ENCODE measurements around the gene ST8SIA6. TPM values are rescaled to one million over a fixed set of nuclear protein-coding genes. Genes with fewer than 3 reads are reported as not detected.

Gene ST8SIA6
- total and polyA plus RNA-seq, 5 donors from 2014 or later: 5.6 to 10.8 (median 9.0) TPM

DNA sequence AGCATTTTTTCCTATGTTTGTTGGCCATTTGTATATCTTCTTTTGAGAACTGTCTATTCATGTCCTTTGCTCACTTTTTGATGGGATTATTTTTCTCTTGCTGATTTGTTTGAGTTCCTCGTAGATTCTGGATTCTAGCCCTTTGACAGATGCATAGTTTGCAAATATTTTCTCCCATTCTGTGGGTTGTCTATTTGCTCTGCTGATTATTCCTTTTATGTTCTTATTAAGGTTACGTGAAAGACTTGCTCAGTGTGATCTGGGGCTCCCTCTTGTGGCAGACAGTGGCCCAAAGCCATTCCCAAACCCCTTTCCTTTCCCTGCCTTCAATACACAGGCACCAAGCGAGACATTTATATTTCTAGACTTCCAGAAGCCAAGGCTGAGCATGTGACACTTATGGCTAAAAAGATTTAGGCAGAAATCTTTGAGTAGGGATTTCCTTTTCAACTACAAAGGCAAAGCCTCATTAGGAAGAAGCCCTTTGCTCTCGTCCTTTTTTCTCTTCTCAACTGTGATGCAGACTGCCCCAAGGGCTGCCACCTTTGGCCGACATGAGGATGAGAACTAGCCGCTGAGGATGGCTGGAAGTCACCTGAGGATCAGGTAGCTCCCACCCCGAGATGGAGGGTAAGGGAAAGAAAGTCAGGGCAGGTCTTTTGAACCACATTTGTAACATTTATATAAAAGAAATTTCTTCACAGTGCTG is 23.6 kb downstream of the ST8SIA6 start:
- H3K27me3 ChIP-seq (ENCODE audit: control insufficient read depth, insufficient read depth, low read length): no peaks in the 10 kb centered on the region
- peaks cover 55% of the 10 kb centered on the region for H3K4me1 ChIP-seq (ENCODE audit: control insufficient read depth, insufficient read depth, low read length, poor library complexity, severe bottlenecking)
- H3K4me3 ChIP-seq (ENCODE audit: low read depth, low read length): peak overlapping the region; percentile 88
- no peaks in the 10 kb centered on the region for H3K27me3 Mint-ChIP-seq
- H3K27ac ChIP-seq (ENCODE audit: insufficient read depth, low read length, poor library complexity, severe bottlenecking): no peak overlapping the region
- no peaks in the 10 kb centered on the region for H3K36me3 Mint-ChIP-seq
- peak overlapping the region; percentile 39 to 70 (median 62) for H3K4me3 Mint-ChIP-seq
- DNase-seq (peak; percentile 41 to 73 (median 60)), ATAC-seq (ENCODE audit: low read depth in 2 of 2) (no peak)
- H3K4me1 Mint-ChIP-seq: peaks cover 20 to 53% (median 46%) of the 10 kb centered on the region in 4 donors
- no peaks in the 10 kb centered on the region for H3K36me3 ChIP-seq (ENCODE audit: control insufficient read depth, insufficient read depth, low read length)
- peak overlapping the region; percentile 13 to 92 (median 85) for H3K27ac Mint-ChIP-seq
- no peaks in the 10 kb centered on the region for H3K9me3 ChIP-seq (ENCODE audit: control insufficient read depth in 2 of 2, low read length in 2 of 2)
- H3K9me3 Mint-ChIP-seq: peaks cover 0 to 1% (median 0%) of the 10 kb centered on the region in 7 donors

DNA sequence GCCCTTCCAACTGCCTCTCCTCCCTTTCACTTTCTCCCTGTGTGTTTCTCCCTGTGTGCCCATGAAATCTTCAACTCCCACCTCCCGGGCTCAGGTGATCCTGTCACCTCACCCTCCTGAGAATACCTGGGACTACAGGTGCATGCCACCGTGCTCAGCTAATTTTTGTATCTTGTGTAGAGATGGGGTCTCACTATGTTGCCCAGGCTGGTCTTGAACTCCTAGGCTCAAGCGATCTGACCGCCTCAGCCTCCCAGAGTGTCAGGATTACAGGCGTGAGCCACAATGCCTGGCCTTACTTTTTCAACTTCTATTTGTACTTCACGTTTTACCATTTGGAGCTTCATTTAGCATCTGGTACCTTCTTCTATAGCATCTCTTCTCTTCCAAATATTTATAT is 24.9 kb downstream of the ST8SIA6 start:
- H3K9me3 Mint-ChIP-seq: no peaks in the 10 kb centered on the region
- H3K27ac ChIP-seq (ENCODE audit: insufficient read depth, low read length, poor library complexity, severe bottlenecking): peak overlapping the region; percentile 77
- H3K4me3 ChIP-seq (ENCODE audit: low read depth, low read length): peak overlapping the region; percentile 88
- peak overlapping the region; percentile 92 to 99 (median 97) for H3K27ac Mint-ChIP-seq
- H3K4me1 ChIP-seq (ENCODE audit: control insufficient read depth, insufficient read depth, low read length, poor library complexity, severe bottlenecking): peaks cover 68% of the 10 kb centered on the region
- no peak for ATAC-seq (ENCODE audit: low read depth in 2 of 2)
- H3K9me3 ChIP-seq (ENCODE audit: control insufficient read depth in 2 of 2, low read length in 2 of 2): no peaks in the 10 kb centered on the region
- no peaks in the 10 kb centered on the region for H3K36me3 Mint-ChIP-seq
- no peak for DNase-seq
- H3K36me3 ChIP-seq (ENCODE audit: control insufficient read depth, insufficient read depth, low read length): no peaks in the 10 kb centered on the region
- H3K4me1 Mint-ChIP-seq: peaks cover 22 to 66% (median 54%) of the 10 kb centered on the region in 4 donors
- no peaks in the 10 kb centered on the region for H3K27me3 Mint-ChIP-seq
- H3K4me3 Mint-ChIP-seq: peak overlapping the region; percentile 59 to 87 (median 74)
- no peaks in the 10 kb centered on the region for H3K27me3 ChIP-seq (ENCODE audit: control insufficient read depth, insufficient read depth, low read length)

DNA sequence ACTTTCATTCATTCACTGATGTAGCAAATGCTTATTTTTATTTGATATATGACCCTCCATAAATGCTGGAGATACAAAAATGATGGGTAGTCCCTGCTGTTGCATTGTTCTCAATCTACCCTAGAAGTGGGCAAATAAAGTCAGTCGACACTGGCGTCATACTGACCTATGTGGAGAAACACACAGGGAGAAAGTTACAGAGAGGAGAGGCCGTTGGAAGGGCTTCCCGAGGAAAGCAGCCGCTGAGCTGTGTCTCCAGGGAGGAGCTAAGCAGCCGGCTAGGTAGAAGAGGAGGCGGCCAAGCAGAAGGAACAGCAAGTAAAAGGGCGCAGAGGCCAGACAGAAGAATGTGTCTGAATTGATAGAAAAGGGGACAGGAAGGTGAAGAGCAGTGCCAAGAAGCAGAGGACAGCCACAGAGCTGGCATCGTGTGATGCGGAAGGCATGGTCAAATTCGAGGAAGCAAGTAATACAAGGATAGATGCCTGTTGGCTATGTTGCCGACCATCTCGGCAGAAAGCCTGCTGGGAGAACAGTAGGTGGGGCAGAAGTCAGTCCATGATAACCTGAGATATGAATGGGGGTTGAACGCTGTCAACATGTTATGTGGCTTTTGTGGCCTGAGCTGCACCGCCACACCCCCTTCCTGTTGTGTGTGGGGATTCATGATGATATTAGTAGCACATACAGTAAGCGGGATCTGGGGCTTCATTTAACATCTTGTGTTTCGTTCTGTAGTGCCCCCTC is 25.9 kb downstream of the ST8SIA6 start:
- Histone ChIP-seq H3K27ac (ENCODE audit: insufficient read depth, low read length, poor library complexity, severe bottlenecking) (peak overlapping the region; percentile 77), H3K36me3 (ENCODE audit: control insufficient read depth, insufficient read depth, low read length) (no peaks in the 10 kb centered on the region)
- peak overlapping the region; percentile 92 to 99 (median 97) for H3K27ac Mint-ChIP-seq

DNA sequence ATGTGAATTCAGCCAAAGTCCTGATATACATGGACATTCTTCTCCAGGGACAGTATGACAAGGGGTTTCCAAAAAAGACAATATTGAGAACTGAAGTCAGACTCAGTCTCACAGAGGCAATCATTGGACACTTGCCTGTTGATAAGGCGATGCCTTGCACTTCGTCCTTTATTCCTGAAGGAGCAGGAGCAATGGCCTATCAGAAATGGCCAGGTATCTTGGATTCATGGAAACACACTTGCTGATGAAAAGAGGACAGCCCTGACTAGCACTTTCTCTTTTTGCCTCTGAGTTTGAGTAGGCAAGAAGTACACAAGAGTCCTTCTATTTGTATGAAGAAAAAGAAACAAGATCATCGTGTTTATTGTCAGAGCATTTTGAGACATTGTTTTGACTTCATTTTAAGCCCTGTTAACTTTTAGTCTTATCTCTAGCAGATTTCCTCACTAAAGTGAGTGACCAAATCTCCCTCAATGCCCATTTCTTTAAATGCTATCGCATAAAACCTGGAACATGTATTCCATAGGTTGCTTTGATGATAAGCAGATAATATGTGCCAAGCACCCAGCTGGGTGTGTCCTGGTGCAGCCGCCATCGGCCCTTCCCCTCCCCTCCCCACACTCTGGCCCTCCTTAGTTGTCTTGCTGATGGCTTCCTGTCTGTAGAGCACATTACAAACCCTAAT is 26.6 kb downstream of the ST8SIA6 start:
- H3K27ac Mint-ChIP-seq: peak overlapping the region; percentile 92 to 99 (median 97)
- H3K4me1 Mint-ChIP-seq: peaks cover 28 to 83% (median 66%) of the 10 kb centered on the region in 4 donors
- DNase-seq: peak in 1 of 3 donors; percentile 72
- no peaks in the 10 kb centered on the region for H3K36me3 ChIP-seq (ENCODE audit: control insufficient read depth, insufficient read depth, low read length)
- H3K4me1 ChIP-seq (ENCODE audit: control insufficient read depth, insufficient read depth, low read length, poor library complexity, severe bottlenecking): peaks cover 85% of the 10 kb centered on the region
- no peaks in the 10 kb centered on the region for H3K27me3 ChIP-seq (ENCODE audit: control insufficient read depth, insufficient read depth, low read length)
- H3K4me3 ChIP-seq (ENCODE audit: low read depth, low read length): peak overlapping the region; percentile 88
- H3K27ac ChIP-seq (ENCODE audit: insufficient read depth, low read length, poor library complexity, severe bottlenecking): peak overlapping the region; percentile 77
- H3K9me3 Mint-ChIP-seq: no peaks in the 10 kb centered on the region
- peak overlapping the region; percentile 59 to 87 (median 74) for H3K4me3 Mint-ChIP-seq
- ATAC-seq (ENCODE audit: low read depth in 2 of 2): peak; percentile 16 to 26
- no peaks in the 10 kb centered on the region for H3K36me3 Mint-ChIP-seq
- H3K9me3 ChIP-seq (ENCODE audit: control insufficient read depth in 2 of 2, low read length in 2 of 2): no peaks in the 10 kb centered on the region
- no peaks in the 10 kb centered on the region for H3K27me3 Mint-ChIP-seq

More for the DNA sequence above, 25.9 kb downstream of the ST8SIA6 start:
- Histone ChIP-seq H3K4me1 (ENCODE audit: control insufficient read depth, insufficient read depth, low read length, poor library complexity, severe bottlenecking) (peaks cover 78% of the 10 kb centered on the region), H3K9me3 (ENCODE audit: control insufficient read depth in 2 of 2, low read length in 2 of 2) (no peaks in the 10 kb centered on the region), H3K4me3 (ENCODE audit: low read depth, low read length) (peak overlapping the region; percentile 88), H3K27me3 (ENCODE audit: control insufficient read depth, insufficient read depth, low read length) (no peaks in the 10 kb centered on the region)
- Mint-ChIP-seq H3K4me1 (peaks cover 24 to 76% (median 63%) of the 10 kb centered on the region in 4 donors), H3K9me3 (no peaks in the 10 kb centered on the region), H3K27me3 (no peaks in the 10 kb centered on the region), H3K4me3 (peak overlapping the region; percentile 59 to 87 (median 74)), H3K36me3 (no peaks in the 10 kb centered on the region)
- ATAC-seq (ENCODE audit: low read depth in 2 of 2) (peak; percentile 86), DNase-seq (peak; percentile 62 to 96 (median 83))

DNA sequence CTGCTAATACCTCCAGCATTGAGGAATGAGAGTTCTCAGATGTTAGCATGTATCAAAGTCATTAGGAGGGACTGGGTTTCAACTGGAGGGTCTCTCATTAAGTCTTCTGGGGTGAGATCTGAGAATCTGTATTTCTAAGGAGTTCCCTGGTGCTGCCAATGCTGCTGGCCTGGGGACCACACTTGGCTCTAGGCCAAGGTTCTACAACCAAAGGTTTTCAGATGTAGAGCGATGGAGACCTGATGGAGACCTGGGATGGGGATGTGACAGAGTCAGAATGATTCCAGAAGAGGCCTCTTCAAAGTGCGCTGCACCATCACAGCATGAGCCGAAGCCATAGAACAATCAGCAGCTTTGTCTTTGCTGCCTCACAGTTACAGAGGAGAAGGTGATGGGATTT is 27.2 kb downstream of the ST8SIA6 start:
- H3K36me3 ChIP-seq (ENCODE audit: control insufficient read depth, insufficient read depth, low read length): no peaks in the 10 kb centered on the region
- H3K4me1 ChIP-seq (ENCODE audit: control insufficient read depth, insufficient read depth, low read length, poor library complexity, severe bottlenecking): peaks cover 89% of the 10 kb centered on the region
- peak in 1 of 3 donors; percentile 7 for DNase-seq

DNA sequence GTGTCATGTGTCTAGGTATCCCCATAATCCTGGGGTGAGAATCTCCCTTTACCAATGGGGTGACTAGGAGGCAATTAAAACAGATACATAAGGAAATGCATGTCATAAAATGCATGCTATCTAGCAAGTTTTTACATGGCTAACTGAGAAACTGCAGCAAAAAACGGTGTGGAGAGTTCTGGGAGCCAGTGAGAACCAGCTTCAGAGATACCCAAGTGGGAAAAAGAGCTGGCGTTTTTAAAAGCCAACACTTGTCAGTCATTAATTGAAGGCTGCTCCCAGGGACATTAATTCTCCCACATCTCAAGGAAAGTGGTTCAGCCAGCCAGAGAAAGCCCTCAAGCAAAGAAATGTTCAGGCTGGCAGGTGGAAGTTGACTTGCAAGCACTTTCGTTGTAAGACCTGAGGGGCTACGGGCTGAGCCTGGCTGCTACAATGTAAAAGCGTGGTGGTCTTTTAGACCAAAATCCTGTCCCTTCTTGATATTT is 28.1 kb downstream of the ST8SIA6 start:
- Histone ChIP-seq H3K27ac (ENCODE audit: insufficient read depth, low read length, poor library complexity, severe bottlenecking) (peak overlapping the region; percentile 65), H3K36me3 (ENCODE audit: control insufficient read depth, insufficient read depth, low read length) (no peaks in the 10 kb centered on the region), H3K4me1 (ENCODE audit: control insufficient read depth, insufficient read depth, low read length, poor library complexity, severe bottlenecking) (peaks cover 91% of the 10 kb centered on the region), H3K27me3 (ENCODE audit: control insufficient read depth, insufficient read depth, low read length) (no peaks in the 10 kb centered on the region), H3K4me3 (ENCODE audit: low read depth, low read length) (peak overlapping the region; percentile 69), H3K9me3 (ENCODE audit: control insufficient read depth in 2 of 2, low read length in 2 of 2) (no peaks in the 10 kb centered on the region)
- Mint-ChIP-seq H3K4me1 (peaks cover 36 to 95% (median 71%) of the 10 kb centered on the region in 4 donors), H3K27ac (peak overlapping the region; percentile 92 to 99 (median 97)), H3K36me3 (no peaks in the 10 kb centered on the region), H3K27me3 (no peaks in the 10 kb centered on the region), H3K9me3 (no peaks in the 10 kb centered on the region), H3K4me3 (peak overlapping the region; percentile 1 to 85 (median 70))
- ATAC-seq (ENCODE audit: low read depth in 2 of 2) (no peak), DNase-seq (no peak)

More for the DNA sequence above, 27.2 kb downstream of the ST8SIA6 start:
- peak overlapping the region; percentile 77 for H3K27ac ChIP-seq (ENCODE audit: insufficient read depth, low read length, poor library complexity, severe bottlenecking)
- peak overlapping the region; percentile 88 for H3K4me3 ChIP-seq (ENCODE audit: low read depth, low read length)
- Mint-ChIP-seq H3K36me3 (no peaks in the 10 kb centered on the region), H3K4me3 (peak overlapping the region; percentile 3 to 87 (median 74)), H3K4me1 (peaks cover 34 to 89% (median 70%) of the 10 kb centered on the region in 4 donors), H3K9me3 (no peaks in the 10 kb centered on the region), H3K27ac (peak overlapping the region; percentile 92 to 99 (median 97)), H3K27me3 (no peaks in the 10 kb centered on the region)
- H3K9me3 ChIP-seq (ENCODE audit: control insufficient read depth in 2 of 2, low read length in 2 of 2): no peaks in the 10 kb centered on the region
- no peaks in the 10 kb centered on the region for H3K27me3 ChIP-seq (ENCODE audit: control insufficient read depth, insufficient read depth, low read length)
- ATAC-seq (ENCODE audit: low read depth in 2 of 2): no peak

DNA sequence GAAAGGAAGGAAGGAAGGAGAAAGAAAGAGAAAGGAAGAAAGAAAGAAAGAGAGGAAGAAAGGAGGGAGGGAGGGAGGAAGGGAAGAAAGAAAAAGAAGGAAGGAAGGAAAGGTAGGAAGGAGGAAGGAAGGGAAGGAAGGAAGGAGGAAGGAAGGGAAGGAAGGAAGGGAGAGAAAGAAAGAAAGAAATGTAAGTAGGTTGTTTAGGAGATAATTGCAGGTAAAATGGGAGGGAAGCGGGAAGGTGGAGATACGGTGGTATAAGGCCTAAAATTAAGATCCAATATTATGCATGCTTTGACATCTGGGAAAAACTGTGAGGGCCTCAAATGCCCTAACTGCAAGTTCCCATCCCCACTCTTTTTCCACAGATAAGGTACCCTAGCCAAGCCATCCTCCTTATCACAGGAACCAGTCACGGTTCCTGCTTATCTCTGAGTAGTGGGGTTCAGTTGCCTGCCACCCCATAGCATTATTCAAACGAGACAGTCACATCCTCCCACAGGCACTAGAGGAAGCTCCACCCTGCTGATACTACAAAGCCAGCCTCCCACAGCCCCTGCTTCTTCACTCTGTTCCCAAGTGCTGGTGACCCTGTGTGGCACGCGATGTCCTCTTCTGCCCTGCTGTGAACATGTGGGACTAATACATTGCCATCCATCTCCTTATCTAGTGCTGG is 28.7 kb downstream of the ST8SIA6 start:
- Histone ChIP-seq H3K27ac (ENCODE audit: insufficient read depth, low read length, poor library complexity, severe bottlenecking) (peak overlapping the region; percentile 65), H3K27me3 (ENCODE audit: control insufficient read depth, insufficient read depth, low read length) (no peaks in the 10 kb centered on the region), H3K4me3 (ENCODE audit: low read depth, low read length) (peak overlapping the region; percentile 69), H3K4me1 (ENCODE audit: control insufficient read depth, insufficient read depth, low read length, poor library complexity, severe bottlenecking) (peaks cover 85% of the 10 kb centered on the region), H3K9me3 (ENCODE audit: control insufficient read depth in 2 of 2, low read length in 2 of 2) (no peaks in the 10 kb centered on the region), H3K36me3 (ENCODE audit: control insufficient read depth, insufficient read depth, low read length) (no peaks in the 10 kb centered on the region)
- peak overlapping the region; percentile 1 to 85 (median 70) for H3K4me3 Mint-ChIP-seq
- H3K9me3 Mint-ChIP-seq: no peaks in the 10 kb centered on the region
- ATAC-seq (ENCODE audit: low read depth in 2 of 2) (peak; percentile 70 to 74), DNase-seq (peak; percentile 9 to 90 (median 62))
- H3K36me3 Mint-ChIP-seq: no peaks in the 10 kb centered on the region
- H3K27ac Mint-ChIP-seq: peak overlapping the region; percentile 92 to 99 (median 97)
- H3K27me3 Mint-ChIP-seq: no peaks in the 10 kb centered on the region
- H3K4me1 Mint-ChIP-seq: peaks cover 36 to 97% (median 68%) of the 10 kb centered on the region in 4 donors
